CD4-positive, alpha-beta T cell (primary cell): Measurements from ENCODE around the gene SFT2D1. TPM values are rescaled to one million over a fixed set of nuclear protein-coding genes. Genes with fewer than 3 reads are reported as not detected.
"Not testable (repeated sequence)": the region's sequence is repeated elsewhere in the genome, so short reads cannot be mapped to it uniquely, and the experiment has no call there.

Source experiments
- ATAC-seq: fragments of 200-7000 bp; cut with Tn5 transposase; one replicate; pipeline ENCODE4 v1.10.0; 2022; ENCODE audit warnings: mild to moderate bottlenecking; ENCODE audit not compliant: poor library complexity
- CTCF ChIA-PET: fragments of 350-600 bp; sonication (Branson Sonifier 250); formaldehyde crosslinking; loops from one replicate; lab custom pipeline; 2021; ENCODE audit warnings: antibody characterized with exemption, inconsistent platforms; lab: Charles Lee
- POLR2A ChIA-PET: fragments of 350-600 bp; sonication (Branson Sonifier 250); formaldehyde crosslinking; loops from one replicate; lab custom pipeline; 2021; ENCODE audit warnings: antibody characterized with exemption, inconsistent platforms; lab: Charles Lee
- DNase-seq, 14 experiments: peaks; one replicate each; pipeline ENCODE4 v3.0.0-alpha.2; 2013 to 2020; ENCODE audit warnings: mixed read lengths in 2 of 14
- H3K27ac ChIP-seq, 2 donors: one replicate each; pipeline versions ENCODE4 v1.5.1 to v1.7.0; 2013; ENCODE audit warnings: low read length in 2 of 2, low read depth in 1 of 2, mild to moderate bottlenecking in 1 of 2
- H3K27me3 ChIP-seq, 2 experiments: 1 replicate in 1 of 2; 2 replicates in 1 of 2; pipeline versions ENCODE4 v1.6.1 to v1.7.0; 2013; ENCODE audit warnings: low read length in 2 of 2, control low read depth in 1 of 2, mild to moderate bottlenecking in 1 of 2, moderate library complexity in 1 of 2; ENCODE audit not compliant: insufficient read depth in 2 of 2, control insufficient read depth in 1 of 2
- H3K36me3 ChIP-seq: one replicate; pipeline ENCODE4 v1.6.1; 2013; ENCODE audit warnings: low read length, control low read depth; ENCODE audit not compliant: insufficient read depth
- H3K4me1 ChIP-seq: one replicate; pipeline ENCODE4 v1.6.1; 2013; ENCODE audit warnings: low read length, control low read depth; ENCODE audit not compliant: insufficient read depth
- H3K4me3 ChIP-seq: one replicate; pipeline ENCODE4 v1.5.1; 2013; ENCODE audit warnings: mild to moderate bottlenecking, low read length, moderate library complexity
- H3K9me3 ChIP-seq, 2 experiments: 1 replicate in 1 of 2; 2 replicates in 1 of 2; pipeline versions ENCODE4 v1.6.1 to v1.7.0; 2013; ENCODE audit warnings: low read length in 2 of 2, mild to moderate bottlenecking in 2 of 2, control low read depth in 1 of 2, moderate library complexity in 1 of 2; ENCODE audit not compliant: control insufficient read depth in 1 of 2, insufficient read depth in 1 of 2
- H3K27ac Mint-ChIP-seq: one replicate; pipeline ENCODE4 v1.8.0; 2020; ENCODE audit warnings: mixed read lengths
- H3K27me3 Mint-ChIP-seq: one replicate; pipeline ENCODE4 v1.8.0; 2021; ENCODE audit warnings: mixed read lengths
- H3K36me3 Mint-ChIP-seq: one replicate; pipeline ENCODE4 v1.8.0; 2021; ENCODE audit warnings: low read depth, mixed read lengths
- H3K4me1 Mint-ChIP-seq: one replicate; pipeline ENCODE4 v1.8.0; 2021; ENCODE audit warnings: low read depth, mixed read lengths
- H3K4me3 Mint-ChIP-seq: one replicate; pipeline ENCODE4 v1.8.0; 2020; ENCODE audit warnings: mild to moderate bottlenecking, mixed read lengths
- H3K9me3 Mint-ChIP-seq: one replicate; pipeline ENCODE4 v1.8.0; 2020; ENCODE audit warnings: mixed read lengths
- CTCF ChIP-seq: fragments of 200-600 bp; IDR thresholded peaks from one replicate; pipeline ENCODE4 v1.8.0; 2022; ENCODE audit warnings: antibody characterized with exemption, mild to moderate bottlenecking
- intact Hi-C, 2 experiments: fragments of 100-400 bp; cut with DNase I in 1 of 2; cut with micrococcal nuclease in 1 of 2; formaldehyde crosslinking; loops; one replicate each; pipeline versions ENCODE4 v1.15.1 to v1.9.0; 2023 to 2025; cut with DNase I, micrococcal nuclease
- total RNA-seq, 174 experiments: library from RNA in 2 of 174; stranded (reverse) in 2 of 174; gene quantifications; one replicate each; pipeline ENCODE4 v1.2.3 and lab custom pipeline; 2021 to 2026

The SFT2D1 gene
- total RNA-seq, 2 experiments from 2014 or later, result 10.4 to 12.5 TPM

GRCh38 chr6:166346449-166346848, 4.1 kb upstream of the SFT2D1 start:
- DNase-seq, result no peak
- peaks cover 15% of the 10 kb centered on the region for H3K9me3 Mint-ChIP-seq
- H3K27ac ChIP-seq, result no peak overlapping the region
- no peaks in the 10 kb centered on the region for H3K9me3 ChIP-seq
- H3K36me3 ChIP-seq, result no peaks in the 10 kb centered on the region
- H3K4me1 ChIP-seq, result peaks cover 8% of the 10 kb centered on the region
- POLR2A ChIA-PET, result no interaction called here
- H3K27me3 ChIP-seq, result no peaks in the 10 kb centered on the region
- peaks cover 6% of the 10 kb centered on the region for H3K4me1 Mint-ChIP-seq
- H3K4me3 ChIP-seq, result no peak overlapping the region
- ATAC-seq, result no peak
- intact Hi-C loops, result no loop called here
- H3K27me3 Mint-ChIP-seq, result no peaks in the 10 kb centered on the region
- H3K36me3 Mint-ChIP-seq, result peaks cover 6% of the 10 kb centered on the region
- H3K27ac Mint-ChIP-seq, result no peak overlapping the region
- CTCF ChIA-PET, result no interaction called here
- no peak overlapping the region for H3K4me3 Mint-ChIP-seq
- TF ChIP-seq CTCF, result no peak

- H3K27ac ChIP-seq, H3K4me1 Mint-ChIP-seq, H3K27ac Mint-ChIP-seq, POLR2A ChIA-PET, H3K27me3 ChIP-seq, ATAC-seq, H3K4me3 ChIP-seq, H3K27me3 Mint-ChIP-seq, DNase-seq, H3K36me3 ChIP-seq, CTCF ChIA-PET, intact Hi-C loops, H3K36me3 Mint-ChIP-seq, H3K9me3 ChIP-seq: not testable (repeated sequence)
- peak overlapping the region; percentile 23 for H3K4me3 Mint-ChIP-seq
- H3K9me3 Mint-ChIP-seq, result peaks cover 11% of the 10 kb centered on the region
- peaks cover 16% of the 10 kb centered on the region for H3K4me1 ChIP-seq
Measured at GRCh38 chr6:166345672-166346071, 3.3 kb upstream of the SFT2D1 start.

GRCh38 chr6:166344921-166345320, 2.6 kb upstream of the SFT2D1 start:
- H3K36me3 ChIP-seq, POLR2A ChIA-PET, ATAC-seq, H3K27ac ChIP-seq, H3K4me3 ChIP-seq, H3K27me3 Mint-ChIP-seq, H3K27me3 ChIP-seq, DNase-seq, H3K36me3 Mint-ChIP-seq, H3K4me1 Mint-ChIP-seq, H3K9me3 ChIP-seq, H3K9me3 Mint-ChIP-seq: not testable (repeated sequence)
- Mint-ChIP-seq H3K4me3 (peak overlapping the region; percentile 62), H3K27ac (peak overlapping the region; percentile 16)
- intact Hi-C loops, result loop anchor here (1.0 to 5.0 kb wide), 2 partner anchors 36 to 37 kb away; partner anchors contain the start of gene MPC1 (in 1 of the 2)
- CTCF ChIA-PET, result interaction anchor here (1.4 kb wide), 1 partner anchor 37 kb away, joined by 4 read pairs; no protein-coding TSS in a partner anchor
- H3K4me1 ChIP-seq, result peaks cover 23% of the 10 kb centered on the region

GRCh38 chr6:166344240-166344639, 1.9 kb upstream of the SFT2D1 start:
- Mint-ChIP-seq H3K4me1 (peaks cover 9% of the 10 kb centered on the region), H3K27me3 (no peaks in the 10 kb centered on the region), H3K27ac (no peak overlapping the region), H3K9me3 (no peaks in the 10 kb centered on the region), H3K4me3 (peak overlapping the region; percentile 55), H3K36me3 (peaks cover 6% of the 10 kb centered on the region)
- ChIA-PET POLR2A (no interaction called here), CTCF (interaction anchor here (1.4 kb wide), 1 partner anchor 37 kb away, joined by 4 read pairs; no protein-coding TSS in a partner anchor)
- no peaks in the 10 kb centered on the region for H3K9me3 ChIP-seq
- H3K27me3 ChIP-seq, result no peaks in the 10 kb centered on the region
- H3K4me1 ChIP-seq, result peaks cover 30% of the 10 kb centered on the region
- ATAC-seq (no peak), DNase-seq (no peak)
- H3K4me3 ChIP-seq, result no peak overlapping the region
- H3K36me3 ChIP-seq, result peaks cover 2% of the 10 kb centered on the region
- no peak overlapping the region for H3K27ac ChIP-seq
- no peak for TF ChIP-seq CTCF
- intact Hi-C loops, result loop anchor here (1.0 to 5.0 kb wide), 2 partner anchors 37 to 38 kb away; partner anchors contain the start of gene MPC1 (in 1 of the 2)
